ENCODE measurements around the gene EVA1C.
"Not testable (repeated sequence)": the region's sequence is repeated elsewhere in the genome, so short reads cannot be mapped to it uniquely, and the experiment has no call there.

The EVA1C gene

GRCh38 chr21:32499249-32500055 is 86.9 kb downstream of the EVA1C start:
- DNase-seq (ENCODE audit: low spot score), result no peak

- not testable (repeated sequence) for DNase-seq (ENCODE audit: low spot score)
These were observed 91.1 kb downstream of the EVA1C start for GRCh38 chr21:32503641-32504040.

- not testable (repeated sequence) for DNase-seq (ENCODE audit: low spot score)
These were observed 93.3 kb downstream of the EVA1C start for GRCh38 chr21:32505767-32506166.

- DNase-seq (ENCODE audit: low spot score), result not testable (repeated sequence)
These were observed 94.0 kb downstream of the EVA1C start for GRCh38 chr21:32506411-32506965.

- DNase-seq (ENCODE audit: low spot score), result no peak
These were observed 94.9 kb downstream of the EVA1C start for GRCh38 chr21:32507342-32507919.

GRCh38 chr21:32508036-32508435 is 95.5 kb downstream of the EVA1C start:
- not testable (repeated sequence) for DNase-seq (ENCODE audit: low spot score)

GRCh38 chr21:32508558-32508957 is 96.1 kb downstream of the EVA1C start:
- DNase-seq (ENCODE audit: low spot score), result no peak

- DNase-seq (ENCODE audit: low spot score), result not testable (repeated sequence)
These were observed 96.5 kb downstream of the EVA1C start for GRCh38 chr21:32508975-32509374.

- no peak for DNase-seq (ENCODE audit: low spot score)
These were observed 102.0 kb downstream of the EVA1C start for GRCh38 chr21:32514275-32515055.

- DNase-seq (ENCODE audit: low spot score), result no peak
These were observed 103.4 kb downstream of the EVA1C start for GRCh38 chr21:32515874-32516273.

GRCh38 chr21:32516756-32517649 is 104.5 kb downstream of the EVA1C start:
- no peak for DNase-seq (ENCODE audit: low spot score)

GRCh38 chr21:32519945-32520874 is 107.7 kb downstream of the EVA1C start:
- no peak for DNase-seq (ENCODE audit: low spot score)

- DNase-seq (ENCODE audit: low spot score), result no peak
These were observed 108.6 kb downstream of the EVA1C start for GRCh38 chr21:32520875-32521735.

GRCh38 chr21:32521736-32522355 is 109.3 kb downstream of the EVA1C start:
- DNase-seq (ENCODE audit: low spot score), result no peak

- DNase-seq (ENCODE audit: low spot score), result no peak
These were observed 111.0 kb downstream of the EVA1C start for GRCh38 chr21:32523463-32523862.

- no peak for DNase-seq (ENCODE audit: low spot score)
These were observed 111.6 kb downstream of the EVA1C start for GRCh38 chr21:32523988-32524719.

- DNase-seq (ENCODE audit: low spot score), result no peak
These were observed 112.8 kb downstream of the EVA1C start for GRCh38 chr21:32525282-32525681.

GRCh38 chr21:32529679-32530078 is 117.2 kb downstream of the EVA1C start:
- DNase-seq (ENCODE audit: low spot score), result peak; percentile 20
